NB4 (cell line): ENCODE measurements around the gene OSBPL10.

Experiments
- MYC ChIP-seq: IDR thresholded peaks from 2 replicates; pipeline ENCODE4 v1.6.1; 2011; ENCODE audit warnings: low read depth, low read length
- POLR2A ChIP-seq: IDR thresholded peaks from 2 replicates; pipeline ENCODE4 v1.6.1; 2011; ENCODE audit warnings: mild to moderate bottlenecking; ENCODE audit not compliant: insufficient read length; ENCODE audit errors: extremely low read depth
- TF ChIP-seq, protein P1 (sequence below): IDR thresholded peaks from one replicate; pipeline ENCODE4 v1.5.1; 2012; ENCODE audit warnings: low read depth, low read length
- TF ChIP-seq, protein P2 (sequence below): IDR thresholded peaks from 2 replicates; pipeline ENCODE4 v1.6.1; 2011; ENCODE audit warnings: low read depth, low read length

DNA sequence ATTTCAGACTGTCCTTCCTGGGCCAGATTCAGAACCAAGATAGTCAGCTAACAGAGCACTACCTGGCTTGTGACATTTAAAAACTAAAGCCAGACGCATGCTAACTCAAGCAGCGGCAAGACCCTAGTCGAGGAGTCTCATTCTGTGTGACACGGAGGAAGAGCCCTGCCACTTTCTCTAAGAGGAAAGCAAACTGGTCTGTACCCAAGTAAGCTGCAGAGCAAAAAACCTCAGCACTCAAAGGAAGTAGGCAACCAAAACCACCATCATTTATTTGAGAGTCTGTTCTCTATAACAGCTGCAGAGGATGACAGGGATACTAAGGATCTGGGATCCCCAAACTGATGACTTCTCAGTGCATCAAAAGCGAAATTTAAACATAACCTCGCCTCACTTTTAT is 152.1 kb downstream of the OSBPL10 start:
- TF ChIP-seq, protein P1, sequence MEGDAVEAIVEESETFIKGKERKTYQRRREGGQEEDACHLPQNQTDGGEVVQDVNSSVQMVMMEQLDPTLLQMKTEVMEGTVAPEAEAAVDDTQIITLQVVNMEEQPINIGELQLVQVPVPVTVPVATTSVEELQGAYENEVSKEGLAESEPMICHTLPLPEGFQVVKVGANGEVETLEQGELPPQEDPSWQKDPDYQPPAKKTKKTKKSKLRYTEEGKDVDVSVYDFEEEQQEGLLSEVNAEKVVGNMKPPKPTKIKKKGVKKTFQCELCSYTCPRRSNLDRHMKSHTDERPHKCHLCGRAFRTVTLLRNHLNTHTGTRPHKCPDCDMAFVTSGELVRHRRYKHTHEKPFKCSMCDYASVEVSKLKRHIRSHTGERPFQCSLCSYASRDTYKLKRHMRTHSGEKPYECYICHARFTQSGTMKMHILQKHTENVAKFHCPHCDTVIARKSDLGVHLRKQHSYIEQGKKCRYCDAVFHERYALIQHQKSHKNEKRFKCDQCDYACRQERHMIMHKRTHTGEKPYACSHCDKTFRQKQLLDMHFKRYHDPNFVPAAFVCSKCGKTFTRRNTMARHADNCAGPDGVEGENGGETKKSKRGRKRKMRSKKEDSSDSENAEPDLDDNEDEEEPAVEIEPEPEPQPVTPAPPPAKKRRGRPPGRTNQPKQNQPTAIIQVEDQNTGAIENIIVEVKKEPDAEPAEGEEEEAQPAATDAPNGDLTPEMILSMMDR = no peak
- TF ChIP-seq, protein P2, sequence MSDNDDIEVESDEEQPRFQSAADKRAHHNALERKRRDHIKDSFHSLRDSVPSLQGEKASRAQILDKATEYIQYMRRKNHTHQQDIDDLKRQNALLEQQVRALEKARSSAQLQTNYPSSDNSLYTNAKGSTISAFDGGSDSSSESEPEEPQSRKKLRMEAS = no peak
- TF ChIP-seq POLR2A (no peak), MYC (no peak)
